Neural cell (in vitro differentiated cells): Measurements from ENCODE around the gene S100A2. TPM values are rescaled to one million over a fixed set of nuclear protein-coding genes. Genes with fewer than 3 reads are reported as not detected.

Source experiments
- H2AFZ ChIP-seq: fragments of 200-600, 300-800 bp; sonication (generic), shearing (Covaris generic); 2 replicates; pipeline ENCODE4 v1.6.0; 2014; ENCODE audit warnings: low read depth, mild to moderate bottlenecking, antibody characterized with exemption, low read length, moderate library complexity
- H3F3A ChIP-seq: fragments of 200-600 bp; shearing (Covaris generic); 2 replicates; pipeline ENCODE4 v1.6.1; 2016; ENCODE audit warnings: mild to moderate bottlenecking, moderate library complexity, mixed read lengths, antibody characterized with exemption, low read length; ENCODE audit not compliant: insufficient read depth, poor library complexity, severe bottlenecking
- H3K27ac ChIP-seq: fragments of 200-600, 300-800 bp; sonication (generic), shearing (Covaris generic); 2 replicates; pipeline ENCODE4 v1.5.1; 2014; ENCODE audit warnings: mild to moderate bottlenecking, low read length, moderate library complexity
- H3K27me3 ChIP-seq: fragments of 300-800, 200-600 bp; sonication (generic), shearing (Covaris generic); 2 replicates; pipeline ENCODE4 v1.6.0; 2014; ENCODE audit warnings: mild to moderate bottlenecking, low read depth, low read length, moderate library complexity; ENCODE audit not compliant: insufficient read depth
- H3K36me3 ChIP-seq: fragments of 300-800, 200-600 bp; sonication (generic), shearing (Covaris generic); 2 replicates; pipeline ENCODE4 v1.5.1; 2014; ENCODE audit warnings: mild to moderate bottlenecking, antibody characterized with exemption, low read length, moderate library complexity; ENCODE audit not compliant: insufficient read depth
- H3K4me2 ChIP-seq: fragments of 300-800, 200-600 bp; sonication (generic), shearing (Covaris generic); 2 replicates; pipeline ENCODE4 v1.6.0; 2014; ENCODE audit warnings: mild to moderate bottlenecking, low read length
- H3K4me3 ChIP-seq: fragments of 300-800, 200-600 bp; sonication (generic), shearing (Covaris generic); 2 replicates; pipeline ENCODE4 v1.5.1; 2014; ENCODE audit warnings: mild to moderate bottlenecking, low read length, moderate library complexity
- H3K79me2 ChIP-seq: fragments of 200-600 bp; shearing (Covaris generic); replicated peaks from 2 replicates; pipeline ENCODE4 v1.6.0; 2014; ENCODE audit warnings: mild to moderate bottlenecking, low read length, moderate library complexity; ENCODE audit not compliant: insufficient read depth
- H3K9ac ChIP-seq: fragments of 300-800, 200-600 bp; sonication (generic), shearing (Covaris generic); 2 replicates; pipeline ENCODE4 v1.6.1; 2016; ENCODE audit warnings: mild to moderate bottlenecking, low read length, mixed read lengths
- H3K9me2 ChIP-seq: fragments of 200-600 bp; shearing (Covaris generic); 2 replicates; pipeline ENCODE4 v1.6.1; 2016; ENCODE audit warnings: mild to moderate bottlenecking, low read length, mixed read lengths; ENCODE audit not compliant: insufficient read depth
- H3K9me3 ChIP-seq: fragments of 200-600, 300-800 bp; sonication (generic), shearing (Covaris generic); 2 replicates; pipeline ENCODE4 v1.6.1; 2016; ENCODE audit warnings: mild to moderate bottlenecking, mixed run types, low read length, moderate library complexity, mixed read lengths
- H4K20me1 ChIP-seq: fragments of 200-600 bp; shearing (Covaris generic); 2 replicates; pipeline ENCODE4 v1.6.1; 2016; ENCODE audit warnings: mild to moderate bottlenecking, mixed run types; ENCODE audit not compliant: insufficient read depth
- CTCF ChIP-seq: fragments of 450-650 bp; IDR thresholded peaks from 2 replicates; pipeline ENCODE4 v1.5.1; 2014; ENCODE audit warnings: antibody characterized with exemption, mild to moderate bottlenecking, moderate library complexity; ENCODE audit not compliant: poor library complexity, severe bottlenecking
- EP300 ChIP-seq: fragments of 450-650 bp; conservative IDR thresholded peaks from 2 replicates; pipeline ENCODE4 v1.6.1; 2014; ENCODE audit warnings: antibody characterized with exemption, mild to moderate bottlenecking, moderate library complexity; ENCODE audit not compliant: poor library complexity, severe bottlenecking
- EZH2 ChIP-seq: fragments of 200-600, 300-800 bp; shearing (Covaris generic), sonication (generic); IDR thresholded peaks from 2 replicates; pipeline ENCODE4 v1.6.1; 2014; ENCODE audit warnings: antibody characterized with exemption, low read length, borderline replicate concordance, mild to moderate bottlenecking; ENCODE audit not compliant: insufficient read depth, poor library complexity, severe bottlenecking
- MXI1 ChIP-seq: fragments of 450-650 bp; conservative IDR thresholded peaks from 2 replicates; pipeline ENCODE4 v1.6.1; 2014; ENCODE audit warnings: antibody characterized with exemption, mild to moderate bottlenecking; ENCODE audit not compliant: poor library complexity, severe bottlenecking
- POLR2AphosphoS5 ChIP-seq: IDR thresholded peaks from 2 replicates; pipeline ENCODE4 v1.6.1; 2012
- RAD21 ChIP-seq: fragments of 450-650 bp; conservative IDR thresholded peaks from 2 replicates; pipeline ENCODE4 v1.6.1; 2014; ENCODE audit warnings: antibody characterized with exemption, mild to moderate bottlenecking, moderate library complexity
- REST ChIP-seq: IDR thresholded peaks from 2 replicates; pipeline ENCODE4 v1.6.1; 2012; ENCODE audit warnings: borderline replicate concordance
- SMC3 ChIP-seq: fragments of 450-650 bp; conservative IDR thresholded peaks from 2 replicates; pipeline ENCODE4 v1.6.1; 2014; ENCODE audit warnings: antibody characterized with exemption, mild to moderate bottlenecking, moderate library complexity; ENCODE audit not compliant: poor library complexity
- TAF1 ChIP-seq: IDR thresholded peaks from 2 replicates; pipeline ENCODE4 v1.6.1; 2012; ENCODE audit warnings: low read depth
- polyA plus RNA-seq: library from polyadenylated mRNA; depleted of rRNA; stranded (reverse); fragments of >200 nt; gene quantifications from 2 replicates; pipeline ENCODE4 v1.2.3, GENCODE V29; 2014

The S100A2 gene
- polyA plus RNA-seq, 1 donor from 2014 or later = not detected

- no peaks in the 10 kb centered on the region for H3K36me3 ChIP-seq
- no peak overlapping the region for H2AFZ ChIP-seq
- H3K9ac ChIP-seq = no peak overlapping the region
- no peaks in the 10 kb centered on the region for H3K9me3 ChIP-seq
- H3K9me2 ChIP-seq = no peaks in the 10 kb centered on the region
- H3K27ac ChIP-seq = no peak overlapping the region
- no peaks in the 10 kb centered on the region for H4K20me1 ChIP-seq
- H3K79me2 ChIP-seq = no peaks in the 10 kb centered on the region
- no peaks in the 10 kb centered on the region for H3F3A ChIP-seq
- no peaks in the 10 kb centered on the region for H3K27me3 ChIP-seq
- no peak overlapping the region for H3K4me3 ChIP-seq
- TF ChIP-seq POLR2AphosphoS5 (no peak), EZH2 (no peak), CTCF (no peak), MXI1 (no peak), RAD21 (no peak), REST (no peak), EP300 (no peak), TAF1 (no peak), SMC3 (no peak)
- no peak overlapping the region for H3K4me2 ChIP-seq
These were observed 4.1 kb downstream of the S100A2 start for GRCh38 chr1:153561466-153561985.

- H2AFZ ChIP-seq = no peak overlapping the region
- H3K4me2 ChIP-seq = no peak overlapping the region
- H3K9ac ChIP-seq = no peak overlapping the region
- no peak overlapping the region for H3K27ac ChIP-seq
- H4K20me1 ChIP-seq = no peaks in the 10 kb centered on the region
- no peaks in the 10 kb centered on the region for H3K36me3 ChIP-seq
- H3K9me3 ChIP-seq = no peaks in the 10 kb centered on the region
- no peaks in the 10 kb centered on the region for H3K9me2 ChIP-seq
- no peak overlapping the region for H3K4me3 ChIP-seq
- no peaks in the 10 kb centered on the region for H3K79me2 ChIP-seq
- no peaks in the 10 kb centered on the region for H3F3A ChIP-seq
- no peak for TF ChIP-seq MXI1
- TF ChIP-seq EP300 = no peak
- no peak for TF ChIP-seq EZH2
- no peak for TF ChIP-seq REST
- no peak for TF ChIP-seq RAD21
- no peak for TF ChIP-seq SMC3
- TF ChIP-seq TAF1 = no peak
- TF ChIP-seq CTCF = no peak
- TF ChIP-seq POLR2AphosphoS5 = no peak
- H3K27me3 ChIP-seq = no peaks in the 10 kb centered on the region
These were observed 4.7 kb downstream of the S100A2 start for GRCh38 chr1:153560771-153561465.
